OCI-LY3 (cell line): ENCODE measurements around the gene FBXO40.

ENCODE experiments used
- H2AFZ ChIP-seq: fragments of 200-600, 300-600 bp; shearing (Covaris generic); 2 replicates; pipeline ENCODE4 v1.6.0; 2014; ENCODE audit warnings: antibody characterized with exemption, low read depth, low read length
- H3K27ac ChIP-seq: fragments of 200-600, 300-600 bp; sonication (generic); 2 replicates; pipeline ENCODE4 v1.5.1; 2014; ENCODE audit warnings: mild to moderate bottlenecking, low read length, moderate library complexity, mixed read lengths
- H3K27me3 ChIP-seq: fragments of 200-600, 300-600 bp; sonication (generic); 2 replicates; pipeline ENCODE4 v1.6.1; 2014; ENCODE audit warnings: low read depth, low read length, mixed read lengths
- H3K36me3 ChIP-seq: fragments of 200-600, 300-600 bp; sonication (generic); replicated peaks from 2 replicates; pipeline ENCODE3; 2014; ENCODE audit warnings: low read depth, low read length, mixed read lengths
- H3K4me1 ChIP-seq: fragments of 300-600, 200-600 bp; sonication (generic); 2 replicates; pipeline ENCODE4 v1.6.1; 2014; ENCODE audit warnings: low read length, mixed read lengths
- H3K4me2 ChIP-seq: fragments of 200-600, 300-600 bp; sonication (generic); 2 replicates; pipeline ENCODE4 v1.6.1; 2014; ENCODE audit warnings: low read length, mixed read lengths
- H3K4me3 ChIP-seq: fragments of 300-600, 200-600 bp; sonication (generic); 2 replicates; pipeline ENCODE4 v1.5.1; 2014; ENCODE audit warnings: antibody characterized with exemption, mild to moderate bottlenecking, low read length, moderate library complexity
- H3K79me2 ChIP-seq: fragments of 300-600, 200-600 bp; shearing (Covaris generic); 2 replicates; pipeline ENCODE4 v1.6.1; 2014; ENCODE audit warnings: mild to moderate bottlenecking, low read length, mixed read lengths
- H3K9ac ChIP-seq: fragments of 300-600, 200-600 bp; shearing (Covaris generic); 2 replicates; pipeline ENCODE4 v1.6.0; 2014; ENCODE audit warnings: mild to moderate bottlenecking, low read length, moderate library complexity
- H3K9me3 ChIP-seq: fragments of 200-600, 300-600 bp; shearing (Covaris generic); 2 replicates; pipeline ENCODE4 v1.6.1; 2014; ENCODE audit warnings: low read length, mixed read lengths; ENCODE audit not compliant: insufficient read depth
- H4K20me1 ChIP-seq: fragments of 200-600, 300-600 bp; sonication (generic); 2 replicates; pipeline ENCODE4 v1.6.1; 2016; ENCODE audit warnings: low read length, mixed read lengths; ENCODE audit not compliant: insufficient read depth
- CTCF ChIP-seq: fragments of 200-600, 300-600 bp; sonication (generic); IDR thresholded peaks from 2 replicates; pipeline ENCODE4 v1.5.1; 2014; ENCODE audit warnings: antibody characterized with exemption, low read length, low read depth
- EZH2phosphoT487 ChIP-seq: fragments of 200-600 bp; shearing (Covaris generic); IDR thresholded peaks from 2 replicates; pipeline ENCODE4 v1.6.1; 2018; ENCODE audit warnings: antibody characterized with exemption, mixed run types, low read depth

The FBXO40 gene

GRCh38 chr3:121627211-121627610, 34.0 kb downstream of the FBXO40 start:
- H3K9me3 ChIP-seq: no peaks in the 10 kb centered on the region
- no peaks in the 10 kb centered on the region for H3K27me3 ChIP-seq
- H3K4me1 ChIP-seq: peaks cover 9% of the 10 kb centered on the region
- no peaks in the 10 kb centered on the region for H4K20me1 ChIP-seq
- no peaks in the 10 kb centered on the region for H3K79me2 ChIP-seq
- H3K36me3 ChIP-seq: peaks cover 27% of the 10 kb centered on the region
- TF ChIP-seq CTCF: no peak
- no peak for TF ChIP-seq EZH2phosphoT487
- no peak overlapping the region for H3K9ac ChIP-seq
- H3K4me3 ChIP-seq: no peak overlapping the region
- no peak overlapping the region for H3K4me2 ChIP-seq
- no peak overlapping the region for H2AFZ ChIP-seq
- no peak overlapping the region for H3K27ac ChIP-seq

- Histone ChIP-seq H3K27me3 (no peaks in the 10 kb centered on the region), H3K79me2 (no peaks in the 10 kb centered on the region), H3K4me3 (no peak overlapping the region), H3K4me2 (no peak overlapping the region), H2AFZ (no peak overlapping the region), H3K36me3 (peaks cover 30% of the 10 kb centered on the region), H3K4me1 (peaks cover 9% of the 10 kb centered on the region), H3K9ac (no peak overlapping the region), H3K9me3 (no peaks in the 10 kb centered on the region), H3K27ac (no peak overlapping the region), H4K20me1 (no peaks in the 10 kb centered on the region)
- no peak for TF ChIP-seq CTCF
- TF ChIP-seq EZH2phosphoT487: no peak
Measured at GRCh38 chr3:121627622-121628021, 34.4 kb downstream of the FBXO40 start.

GRCh38 chr3:121629601-121630000, 36.4 kb downstream of the FBXO40 start:
- Histone ChIP-seq H4K20me1 (no peaks in the 10 kb centered on the region), H3K79me2 (no peaks in the 10 kb centered on the region), H3K9ac (no peak overlapping the region), H2AFZ (no peak overlapping the region), H3K27ac (no peak overlapping the region), H3K9me3 (no peaks in the 10 kb centered on the region), H3K36me3 (peaks cover 44% of the 10 kb centered on the region), H3K4me2 (no peak overlapping the region), H3K27me3 (no peaks in the 10 kb centered on the region), H3K4me3 (no peak overlapping the region), H3K4me1 (peaks cover 4% of the 10 kb centered on the region)
- no peak for TF ChIP-seq CTCF
- TF ChIP-seq EZH2phosphoT487: no peak

- peaks cover 46% of the 10 kb centered on the region for H3K36me3 ChIP-seq
- no peak overlapping the region for H2AFZ ChIP-seq
- no peak overlapping the region for H3K9ac ChIP-seq
- H3K4me2 ChIP-seq: no peak overlapping the region
- no peak for TF ChIP-seq CTCF
- no peak for TF ChIP-seq EZH2phosphoT487
- no peaks in the 10 kb centered on the region for H4K20me1 ChIP-seq
- no peaks in the 10 kb centered on the region for H3K79me2 ChIP-seq
- no peak overlapping the region for H3K4me3 ChIP-seq
- no peaks in the 10 kb centered on the region for H3K9me3 ChIP-seq
- no peaks in the 10 kb centered on the region for H3K27me3 ChIP-seq
- H3K27ac ChIP-seq: no peak overlapping the region
- H3K4me1 ChIP-seq: no peaks in the 10 kb centered on the region
Measured at GRCh38 chr3:121630355-121630754, 37.2 kb downstream of the FBXO40 start.
